Smooth muscle cell (in vitro differentiated cells): ENCODE data around the gene KRCC1. TPM values are rescaled to one million over a fixed set of nuclear protein-coding genes. Genes with fewer than 3 reads are reported as not detected.
"Not testable (repeated sequence)": the region's sequence is repeated elsewhere in the genome, so short reads cannot be mapped to it uniquely, and the experiment has no call there.

ENCODE experiments used
- DNase-seq: peaks from one replicate; lab custom pipeline; 2025; ENCODE audit not compliant: unreplicated experiment; lab: John Stamatoyannopoulos, UW
- H2AFZ ChIP-seq: fragments of 200-600 bp; sonication (generic); 2 replicates; pipeline ENCODE4 v1.6.0; 2016; ENCODE audit warnings: antibody characterized with exemption, low read depth, mild to moderate bottlenecking
- H3F3A ChIP-seq: fragments of 200-600 bp; sonication (generic); 2 replicates; pipeline ENCODE4 v1.6.0; 2017; ENCODE audit warnings: antibody characterized with exemption, low read depth
- H3K27ac ChIP-seq: fragments of 200-600 bp; sonication (generic); 2 replicates; pipeline ENCODE4 v1.5.1; 2016; ENCODE audit warnings: low read depth, mild to moderate bottlenecking
- H3K27me3 ChIP-seq: fragments of 200-600 bp; sonication (generic); 2 replicates; pipeline ENCODE4 v1.6.1; 2016; ENCODE audit warnings: low read depth, mild to moderate bottlenecking
- H3K36me3 ChIP-seq: fragments of 200-600 bp; sonication (generic); 2 replicates; pipeline ENCODE4 v1.5.1; 2016; ENCODE audit warnings: low read depth
- H3K4me1 ChIP-seq: fragments of 200-600 bp; sonication (generic); 2 replicates; pipeline ENCODE4 v1.5.1; 2016; ENCODE audit warnings: low read depth
- H3K4me2 ChIP-seq: fragments of 200-600 bp; sonication (generic); 2 replicates; pipeline ENCODE4 v1.6.0; 2016; ENCODE audit warnings: mild to moderate bottlenecking
- H3K4me3 ChIP-seq: fragments of 200-600 bp; sonication (generic); 2 replicates; pipeline ENCODE4 v1.5.1; 2016; ENCODE audit warnings: mild to moderate bottlenecking
- H3K79me2 ChIP-seq: fragments of 200-600 bp; sonication (generic); 2 replicates; pipeline ENCODE4 v1.6.0; 2016; ENCODE audit warnings: low read depth, mild to moderate bottlenecking
- H3K9ac ChIP-seq: fragments of 200-600 bp; sonication (generic); 2 replicates; pipeline ENCODE4 v1.6.0; 2016; ENCODE audit warnings: low read depth
- H3K9me3 ChIP-seq: fragments of 200-600 bp; sonication (generic); replicated peaks from 2 replicates; pipeline ENCODE4 v1.5.1; 2016; ENCODE audit warnings: low read depth
- H4K20me1 ChIP-seq: fragments of 200-600 bp; sonication (generic); 2 replicates; pipeline ENCODE4 v1.6.0; 2016; ENCODE audit warnings: low read depth
- WGBS: methylation state at CpG from one replicate; pipeline ENCODE4 v1.1.7; 2016; ENCODE audit warnings: low lambda C conversion rate; 5-methylcytosine and 5-hydroxymethylcytosine counted together
- polyA plus RNA-seq: library from polyadenylated mRNA; unstranded; fragments of >200 nt; fragmentation: Nextera tagmentation; extraction: Ambion mirVana; gene quantifications from 2 replicates; pipeline ENCODE4 v1.2.1, GENCODE V29; 2016
- total RNA-seq: library from RNA; depleted of rRNA; stranded (reverse); fragments of >200 nt; gene quantifications from 2 replicates; pipeline ENCODE4 v1.2.3, GENCODE V29; 2014
- TF ChIP-seq, protein P1 (sequence below): fragments of 200-600 bp; sonication (generic); IDR thresholded peaks from 2 replicates; pipeline ENCODE4 v1.5.1; 2017; ENCODE audit warnings: borderline replicate concordance, mild to moderate bottlenecking, antibody characterized with exemption; ENCODE audit not compliant: insufficient read depth, poor library complexity, severe bottlenecking

The KRCC1 gene
- total and polyA plus RNA-seq, 2 experiments from 2014 or later = 19.7 to 45.9 TPM

DNA sequence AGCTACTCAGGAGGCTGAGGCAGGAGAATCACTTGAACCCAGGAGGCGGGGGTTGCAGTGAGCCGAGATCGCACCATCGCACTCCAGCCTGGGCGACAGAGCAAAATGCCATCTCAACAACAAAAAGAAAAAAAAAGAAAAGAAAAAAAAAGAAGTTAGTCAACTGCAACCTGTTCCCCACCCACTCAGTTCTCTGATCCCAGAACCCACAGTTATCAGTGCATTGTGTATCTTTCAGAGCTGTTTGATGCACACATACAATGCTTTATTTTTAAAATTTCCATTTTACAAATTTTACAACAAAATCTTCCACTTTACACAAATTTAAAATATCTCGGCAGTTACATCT, 53.2 kb downstream of the KRCC1 start:
- Histone ChIP-seq H3K27me3 (no peaks in the 10 kb centered on the region), H3K9me3 (no peaks in the 10 kb centered on the region), H3K4me1 (peaks cover 11% of the 10 kb centered on the region), H3K27ac (no peak overlapping the region), H3K4me2 (no peak overlapping the region), H3K4me3 (no peak overlapping the region), H3K79me2 (no peaks in the 10 kb centered on the region), H2AFZ (no peak overlapping the region), H3K36me3 (no peaks in the 10 kb centered on the region), H4K20me1 (no peaks in the 10 kb centered on the region), H3F3A (no peaks in the 10 kb centered on the region), H3K9ac (no peak overlapping the region)
- DNase-seq = no peak
- WGBS = 95% methylated on average over 6 of the region's 6 CpGs
- TF ChIP-seq, protein P1, sequence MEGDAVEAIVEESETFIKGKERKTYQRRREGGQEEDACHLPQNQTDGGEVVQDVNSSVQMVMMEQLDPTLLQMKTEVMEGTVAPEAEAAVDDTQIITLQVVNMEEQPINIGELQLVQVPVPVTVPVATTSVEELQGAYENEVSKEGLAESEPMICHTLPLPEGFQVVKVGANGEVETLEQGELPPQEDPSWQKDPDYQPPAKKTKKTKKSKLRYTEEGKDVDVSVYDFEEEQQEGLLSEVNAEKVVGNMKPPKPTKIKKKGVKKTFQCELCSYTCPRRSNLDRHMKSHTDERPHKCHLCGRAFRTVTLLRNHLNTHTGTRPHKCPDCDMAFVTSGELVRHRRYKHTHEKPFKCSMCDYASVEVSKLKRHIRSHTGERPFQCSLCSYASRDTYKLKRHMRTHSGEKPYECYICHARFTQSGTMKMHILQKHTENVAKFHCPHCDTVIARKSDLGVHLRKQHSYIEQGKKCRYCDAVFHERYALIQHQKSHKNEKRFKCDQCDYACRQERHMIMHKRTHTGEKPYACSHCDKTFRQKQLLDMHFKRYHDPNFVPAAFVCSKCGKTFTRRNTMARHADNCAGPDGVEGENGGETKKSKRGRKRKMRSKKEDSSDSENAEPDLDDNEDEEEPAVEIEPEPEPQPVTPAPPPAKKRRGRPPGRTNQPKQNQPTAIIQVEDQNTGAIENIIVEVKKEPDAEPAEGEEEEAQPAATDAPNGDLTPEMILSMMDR = no peak

DNA sequence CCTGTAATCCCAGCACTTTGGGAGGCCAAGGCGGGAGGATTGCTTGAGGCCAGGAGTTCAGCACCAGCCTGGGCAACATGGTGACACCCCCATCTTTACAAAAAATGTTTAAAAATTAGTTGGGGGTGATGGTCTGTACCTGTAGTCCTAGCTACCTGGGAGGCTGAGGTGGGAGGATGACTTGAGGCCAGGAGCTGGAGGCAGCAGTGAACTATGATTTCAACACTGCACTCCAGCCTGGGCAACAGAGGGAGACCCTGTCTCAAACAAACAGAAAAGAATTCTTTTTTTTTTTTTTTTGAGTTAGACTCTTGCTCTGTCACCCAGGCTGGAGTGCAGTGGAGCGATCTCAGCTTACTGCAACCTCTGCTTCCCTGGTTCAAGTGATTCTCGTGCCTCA, 55.1 kb downstream of the KRCC1 start:
- not testable (repeated sequence) for H3F3A ChIP-seq, H3K27me3 ChIP-seq, DNase-seq, H3K27ac ChIP-seq, H3K9me3 ChIP-seq, H3K4me3 ChIP-seq, H3K79me2 ChIP-seq, H3K4me2 ChIP-seq, H4K20me1 ChIP-seq, H3K9ac ChIP-seq, H2AFZ ChIP-seq, H3K36me3 ChIP-seq
- peaks cover 11% of the 10 kb centered on the region for H3K4me1 ChIP-seq
- 98% methylated on average over 2 of the region's 3 CpGs for WGBS

DNA sequence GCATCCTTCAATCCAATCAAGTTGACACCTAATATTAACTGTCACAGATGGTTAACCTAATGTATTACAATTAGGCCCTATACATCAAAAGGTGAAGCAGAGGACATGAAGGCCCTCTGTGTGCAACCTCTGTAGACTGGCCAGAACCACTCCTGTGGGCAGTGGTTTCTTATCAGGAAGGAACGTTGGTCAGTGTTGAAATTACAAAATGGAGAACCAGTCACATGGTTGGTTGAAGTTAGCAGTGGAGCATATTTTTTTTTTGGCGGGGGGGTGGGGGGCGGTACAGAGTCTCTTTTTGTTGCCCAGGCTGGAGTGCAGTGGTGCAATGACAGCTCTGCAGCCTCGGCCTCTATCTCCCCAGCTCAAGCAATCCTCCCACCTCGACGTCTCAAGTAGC, 59.0 kb downstream of the KRCC1 start:
- Histone ChIP-seq H3K27me3 (no peaks in the 10 kb centered on the region), H3K36me3 (no peaks in the 10 kb centered on the region), H2AFZ (no peak overlapping the region), H3K4me1 (no peaks in the 10 kb centered on the region), H3K9me3 (no peaks in the 10 kb centered on the region), H3F3A (no peaks in the 10 kb centered on the region), H3K4me2 (no peak overlapping the region), H3K79me2 (no peaks in the 10 kb centered on the region), H4K20me1 (no peaks in the 10 kb centered on the region), H3K9ac (no peak overlapping the region), H3K4me3 (no peak overlapping the region), H3K27ac (no peak overlapping the region)
- TF ChIP-seq, protein P1 = no peak
- DNase-seq = no peak
- 78% methylated on average over 6 of the region's 6 CpGs for WGBS

DNA sequence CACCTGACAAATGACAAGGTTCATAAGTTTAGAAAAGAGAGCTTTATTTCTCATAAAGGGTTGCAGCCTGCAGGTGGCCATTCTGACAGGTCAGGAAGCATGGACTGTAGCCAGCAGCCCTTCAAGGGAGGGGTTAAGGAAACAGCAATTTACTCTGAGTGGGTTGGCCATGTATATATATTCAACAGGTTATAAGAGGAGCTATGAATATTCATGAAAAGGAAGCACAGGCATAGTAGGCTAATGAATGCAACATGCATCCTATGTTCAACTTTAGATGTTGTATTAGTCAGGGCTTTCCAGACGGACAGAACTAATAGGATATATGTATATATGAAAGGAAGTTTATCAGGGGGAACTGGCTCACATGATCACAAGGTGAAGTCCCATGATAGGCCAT, 59.8 kb downstream of the KRCC1 start:
- no peaks in the 10 kb centered on the region for H4K20me1 ChIP-seq
- H3K4me1 ChIP-seq = no peaks in the 10 kb centered on the region
- DNase-seq = no peak
- no peaks in the 10 kb centered on the region for H3K27me3 ChIP-seq
- H3F3A ChIP-seq = no peaks in the 10 kb centered on the region
- no peak overlapping the region for H2AFZ ChIP-seq
- H3K36me3 ChIP-seq = no peaks in the 10 kb centered on the region
- H3K9ac ChIP-seq = no peak overlapping the region
- H3K9me3 ChIP-seq = no peaks in the 10 kb centered on the region
- H3K27ac ChIP-seq = no peak overlapping the region
- 80% methylated on average over 1 of the region's 1 CpG for WGBS
- TF ChIP-seq, protein P1 = no peak
- H3K4me2 ChIP-seq = no peak overlapping the region
- no peak overlapping the region for H3K4me3 ChIP-seq
- no peaks in the 10 kb centered on the region for H3K79me2 ChIP-seq

DNA sequence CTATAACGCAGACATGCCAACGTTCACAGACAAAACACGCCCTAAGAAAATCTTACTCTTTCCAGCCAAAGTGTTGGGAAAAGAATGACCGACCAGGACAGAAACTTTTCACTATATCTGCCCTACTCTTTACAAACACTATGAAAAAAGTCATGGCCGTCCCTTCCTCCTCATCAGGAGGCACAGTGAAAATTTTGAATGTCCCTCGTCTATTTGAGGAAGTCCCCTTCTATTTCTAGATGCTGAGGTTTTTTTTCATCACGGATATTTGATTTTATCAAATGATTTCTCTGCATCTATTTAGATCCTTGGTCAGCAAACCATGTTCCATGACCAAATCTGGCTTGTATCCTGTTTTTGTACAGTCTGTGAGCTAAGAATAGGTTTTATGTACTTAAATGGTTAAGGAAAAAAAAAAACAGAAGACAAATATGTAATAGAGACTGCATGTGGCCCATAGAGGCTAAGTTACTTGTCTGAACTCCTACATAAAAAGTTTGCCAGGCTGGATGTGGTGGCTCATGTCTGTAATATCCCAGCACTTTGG, 61.2 kb downstream of the KRCC1 start:
- H2AFZ ChIP-seq, H3K9me3 ChIP-seq, H3K36me3 ChIP-seq, DNase-seq, H3F3A ChIP-seq, H3K4me3 ChIP-seq, H3K27me3 ChIP-seq, H4K20me1 ChIP-seq, H3K9ac ChIP-seq, H3K4me1 ChIP-seq, H3K27ac ChIP-seq, H3K79me2 ChIP-seq, H3K4me2 ChIP-seq: not testable (repeated sequence)
- WGBS = 64% methylated on average over 7 of the region's 7 CpGs

DNA sequence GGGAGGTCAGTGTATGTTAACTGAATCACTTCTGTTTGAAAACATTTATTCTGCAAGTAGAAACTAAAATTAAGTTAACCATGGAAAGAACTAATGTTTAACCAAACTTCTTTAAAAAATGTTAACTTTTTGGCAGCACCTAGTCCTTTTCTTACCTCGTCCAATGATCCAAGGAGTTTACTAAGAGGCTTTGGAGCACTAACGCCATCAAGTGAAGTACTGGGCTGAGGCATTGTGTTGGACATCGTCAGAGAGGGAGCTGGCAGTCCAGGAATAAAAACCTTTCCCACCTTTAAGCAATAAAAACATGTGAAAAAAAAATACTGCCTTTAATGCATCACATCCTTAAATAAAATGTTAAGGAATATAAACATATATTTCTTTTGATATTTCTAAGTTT, 63.0 kb downstream of the KRCC1 start:
- not testable (repeated sequence) for H3K9me3 ChIP-seq, H2AFZ ChIP-seq, H3K79me2 ChIP-seq, H3K9ac ChIP-seq, H3K27ac ChIP-seq, DNase-seq, H3K4me3 ChIP-seq, H3K36me3 ChIP-seq, H3K27me3 ChIP-seq, H3F3A ChIP-seq, H4K20me1 ChIP-seq, H3K4me2 ChIP-seq, H3K4me1 ChIP-seq
- 17% methylated on average over 2 of the region's 3 CpGs for WGBS
